Measurements from ENCODE around the gene FOXP1.

DNA sequence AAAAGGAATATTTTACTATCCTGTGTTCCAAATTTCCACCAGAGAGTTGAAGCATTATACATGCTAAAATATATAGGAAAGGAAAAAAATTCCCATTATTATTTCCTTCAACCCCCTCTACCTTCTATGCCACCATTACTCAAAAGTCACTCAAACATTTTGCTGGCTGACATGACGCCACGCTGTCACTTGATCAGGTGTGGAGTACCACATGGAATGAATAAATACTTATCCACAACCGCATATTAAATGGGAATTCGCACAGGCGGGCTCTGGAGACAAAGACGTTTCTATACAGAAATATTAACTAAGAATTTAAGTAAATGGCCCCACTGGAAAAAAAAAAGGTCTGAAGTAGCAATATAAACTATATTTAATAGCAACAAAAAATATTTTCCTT, 266.4 kb downstream of the FOXP1 start:
- TF ChIP-seq LEF1 (IDR thresholded peaks at IDR 0.05; ENCODE audit: borderline replicate concordance): no peak
- TF ChIP-seq FOXK2 (IDR thresholded peaks at IDR 0.05): no peak

Data from HEK293T (cell line).